Measurements from ENCODE around the gene BCL2L11. TPM values are rescaled to one million over a fixed set of nuclear protein-coding genes. Genes with fewer than 3 reads are reported as not detected.

The BCL2L11 gene
- total RNA-seq, 1 donor from 2014 or later, result 24.5 TPM

DNA sequence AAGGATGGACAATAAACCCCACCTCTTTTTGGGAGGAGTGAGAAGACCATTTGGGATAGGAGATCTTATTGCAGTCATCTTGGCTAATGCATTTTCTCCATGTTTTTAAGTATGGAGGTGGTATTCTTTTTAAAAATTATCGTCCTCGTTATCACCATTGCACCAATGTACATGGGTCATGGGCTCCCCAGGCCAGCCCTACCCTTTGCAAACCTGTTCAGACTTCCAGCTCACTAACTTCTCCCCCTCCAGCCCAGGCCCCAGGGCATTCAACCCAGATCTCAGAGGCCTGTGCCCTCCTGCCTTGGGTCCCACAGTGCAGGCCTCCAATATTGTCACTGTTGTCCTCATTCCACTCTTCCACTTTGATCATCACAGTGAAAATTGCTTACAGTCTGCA is 68.4 kb downstream of the BCL2L11 start:
- Mint-ChIP-seq H3K36me3 (no peaks in the 10 kb centered on the region), H3K4me3 (no peak overlapping the region), H3K27ac (no peak overlapping the region), H3K9me3 (no peaks in the 10 kb centered on the region), H3K27me3 (ENCODE audit: low read depth) (no peaks in the 10 kb centered on the region), H3K4me1 (peaks cover 2% of the 10 kb centered on the region)
- TF ChIP-seq, protein P1, sequence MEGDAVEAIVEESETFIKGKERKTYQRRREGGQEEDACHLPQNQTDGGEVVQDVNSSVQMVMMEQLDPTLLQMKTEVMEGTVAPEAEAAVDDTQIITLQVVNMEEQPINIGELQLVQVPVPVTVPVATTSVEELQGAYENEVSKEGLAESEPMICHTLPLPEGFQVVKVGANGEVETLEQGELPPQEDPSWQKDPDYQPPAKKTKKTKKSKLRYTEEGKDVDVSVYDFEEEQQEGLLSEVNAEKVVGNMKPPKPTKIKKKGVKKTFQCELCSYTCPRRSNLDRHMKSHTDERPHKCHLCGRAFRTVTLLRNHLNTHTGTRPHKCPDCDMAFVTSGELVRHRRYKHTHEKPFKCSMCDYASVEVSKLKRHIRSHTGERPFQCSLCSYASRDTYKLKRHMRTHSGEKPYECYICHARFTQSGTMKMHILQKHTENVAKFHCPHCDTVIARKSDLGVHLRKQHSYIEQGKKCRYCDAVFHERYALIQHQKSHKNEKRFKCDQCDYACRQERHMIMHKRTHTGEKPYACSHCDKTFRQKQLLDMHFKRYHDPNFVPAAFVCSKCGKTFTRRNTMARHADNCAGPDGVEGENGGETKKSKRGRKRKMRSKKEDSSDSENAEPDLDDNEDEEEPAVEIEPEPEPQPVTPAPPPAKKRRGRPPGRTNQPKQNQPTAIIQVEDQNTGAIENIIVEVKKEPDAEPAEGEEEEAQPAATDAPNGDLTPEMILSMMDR (IDR thresholded peaks at IDR 0.05; ENCODE audit: unreplicated experiment), result no peak
- DNase-seq (ENCODE audit: low spot score in 2 of 2, unreplicated experiment in 2 of 2), result no peak

DNA sequence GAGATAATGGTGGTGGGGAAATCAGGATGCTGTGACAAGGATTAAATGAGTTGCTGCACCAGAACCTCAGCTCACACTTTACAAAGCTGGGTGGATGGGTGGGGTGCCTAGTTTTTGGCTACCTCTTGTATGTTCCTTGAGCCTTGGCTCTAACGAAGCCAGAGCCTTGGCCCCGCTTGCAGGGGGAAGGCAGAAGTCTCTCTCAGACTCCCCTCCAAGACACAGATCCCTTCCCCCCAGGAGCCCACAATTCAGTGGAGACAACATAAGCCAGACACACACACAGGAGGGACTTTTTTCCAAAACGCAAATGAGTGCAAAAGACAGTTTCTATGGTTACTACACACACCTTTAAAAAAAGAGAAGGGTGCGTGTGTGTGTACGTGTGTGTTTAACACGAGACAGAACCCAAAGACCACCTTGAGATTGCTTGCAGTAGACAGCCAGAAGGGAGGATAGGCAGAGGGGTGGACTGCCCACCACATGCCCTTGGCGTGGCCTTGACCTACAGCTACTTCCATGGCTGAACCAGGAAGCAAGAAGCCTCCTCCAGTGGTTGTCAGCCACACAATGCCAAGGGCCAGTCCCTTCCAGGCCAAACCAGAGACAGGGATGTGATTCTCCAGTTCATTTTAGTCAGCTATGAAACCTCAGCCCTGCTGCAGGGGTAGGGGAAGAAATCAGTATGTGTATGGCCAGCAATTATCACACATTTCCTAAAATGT is 70.3 kb downstream of the BCL2L11 start:
- Mint-ChIP-seq H3K4me3 (no peak overlapping the region), H3K4me1 (peaks cover 2% of the 10 kb centered on the region), H3K27ac (no peak overlapping the region), H3K9me3 (no peaks in the 10 kb centered on the region), H3K36me3 (no peaks in the 10 kb centered on the region), H3K27me3 (ENCODE audit: low read depth) (no peaks in the 10 kb centered on the region)
- DNase-seq (ENCODE audit: low spot score in 2 of 2, unreplicated experiment in 2 of 2), result no peak
- TF ChIP-seq, protein P1 (IDR thresholded peaks at IDR 0.05; ENCODE audit: unreplicated experiment), result no peak

DNA sequence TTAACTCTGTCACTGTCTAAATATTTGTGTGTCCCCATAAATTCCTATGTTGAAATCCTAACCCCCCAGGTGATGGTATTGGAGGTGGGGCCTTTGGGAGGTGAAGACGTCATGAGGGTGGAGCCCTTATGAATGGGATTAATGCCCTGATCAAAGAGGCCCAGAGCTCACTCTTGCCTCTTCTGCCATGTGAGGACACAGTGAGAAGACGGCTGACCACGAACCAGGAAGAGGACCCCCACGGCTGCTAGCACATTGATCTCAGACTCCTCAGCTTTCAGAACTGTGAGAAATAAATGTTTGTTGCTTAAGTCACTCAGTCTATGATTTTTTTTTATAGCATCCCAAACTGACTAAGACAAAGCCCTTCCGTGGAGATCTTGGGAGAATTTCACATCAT is 71.2 kb downstream of the BCL2L11 start:
- Mint-ChIP-seq H3K27me3 (ENCODE audit: low read depth) (no peaks in the 10 kb centered on the region), H3K4me1 (peaks cover 2% of the 10 kb centered on the region), H3K36me3 (no peaks in the 10 kb centered on the region), H3K4me3 (no peak overlapping the region), H3K9me3 (no peaks in the 10 kb centered on the region), H3K27ac (no peak overlapping the region)
- TF ChIP-seq, protein P1 (IDR thresholded peaks at IDR 0.05; ENCODE audit: unreplicated experiment), result no peak
- no peak for DNase-seq (ENCODE audit: low spot score in 2 of 2, unreplicated experiment in 2 of 2)

DNA sequence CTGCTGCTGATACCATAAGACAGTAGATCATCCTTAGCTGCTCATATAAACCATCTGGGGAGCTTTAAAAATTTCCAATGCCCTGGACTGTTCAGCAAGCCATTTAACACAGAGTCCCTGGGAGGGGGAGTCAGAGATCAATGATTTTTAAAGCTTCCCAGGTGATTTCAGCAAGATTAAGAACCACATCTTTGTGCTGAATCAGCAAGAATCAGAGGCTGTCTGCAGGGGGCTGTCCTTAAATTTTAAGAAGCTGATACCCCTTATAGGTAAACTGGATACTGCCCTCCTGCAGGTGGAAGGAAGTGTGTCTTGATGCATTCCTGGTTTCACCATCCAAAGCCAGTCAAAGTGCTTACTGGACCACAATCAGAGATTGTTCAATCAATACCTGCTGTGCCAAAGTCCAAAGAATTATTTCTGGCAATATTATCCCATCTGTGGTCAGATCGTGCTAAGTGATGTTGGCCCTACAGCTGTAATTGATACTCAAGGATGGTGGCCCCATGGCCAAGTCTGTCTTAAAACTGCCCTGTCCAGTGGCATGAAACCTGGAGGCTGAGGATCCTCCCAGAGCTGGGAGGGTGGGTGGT is 72.2 kb downstream of the BCL2L11 start:
- peaks cover 2% of the 10 kb centered on the region for H3K4me1 Mint-ChIP-seq
- H3K4me3 Mint-ChIP-seq, result no peak overlapping the region
- no peak for DNase-seq (ENCODE audit: low spot score in 2 of 2, unreplicated experiment in 2 of 2)
- H3K27me3 Mint-ChIP-seq (ENCODE audit: low read depth), result no peaks in the 10 kb centered on the region
- TF ChIP-seq, protein P1 (IDR thresholded peaks at IDR 0.05; ENCODE audit: unreplicated experiment), result no peak
- H3K27ac Mint-ChIP-seq, result no peak overlapping the region
- H3K9me3 Mint-ChIP-seq, result no peaks in the 10 kb centered on the region
- H3K36me3 Mint-ChIP-seq, result no peaks in the 10 kb centered on the region

DNA sequence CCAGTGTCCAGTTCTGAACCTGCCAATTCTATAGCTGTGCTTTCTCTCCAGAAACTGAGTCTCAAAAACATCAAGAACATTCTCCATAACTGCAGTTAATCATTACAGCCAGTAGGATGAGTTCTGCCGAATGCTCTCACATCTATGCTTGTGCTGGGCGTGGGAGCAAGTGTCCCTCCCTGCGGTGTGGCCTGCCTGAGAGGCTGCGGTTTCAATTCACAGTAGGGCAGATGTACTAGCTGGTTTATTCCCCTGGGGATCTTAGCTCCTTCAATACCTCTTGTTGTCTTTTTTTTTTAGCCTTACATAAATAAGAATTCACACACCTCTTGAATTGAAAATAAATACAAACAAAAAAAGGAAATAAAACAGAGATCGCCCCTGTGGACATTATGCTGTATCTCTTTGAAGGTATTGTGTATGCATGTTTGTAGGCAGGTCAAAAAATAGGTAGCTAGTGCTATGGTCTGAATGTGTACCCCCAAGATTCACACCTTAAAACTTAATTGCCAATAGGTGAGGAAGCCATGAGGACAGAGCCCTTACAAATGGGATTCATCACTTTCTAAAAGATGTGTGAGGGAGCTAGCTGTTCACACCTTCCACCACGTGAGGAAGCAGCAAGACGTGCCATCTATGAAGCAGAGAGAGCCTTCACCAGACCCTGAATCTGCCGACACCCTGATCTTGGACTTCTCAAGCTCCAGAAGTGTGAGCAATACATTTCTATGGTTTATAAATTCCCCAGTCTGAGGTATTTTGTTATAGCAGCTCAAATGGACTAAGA is 74.3 kb downstream of the BCL2L11 start:
- no peak overlapping the region for H3K4me3 Mint-ChIP-seq
- no peaks in the 10 kb centered on the region for H3K36me3 Mint-ChIP-seq
- DNase-seq (ENCODE audit: low spot score in 2 of 2, unreplicated experiment in 2 of 2), result no peak
- H3K4me1 Mint-ChIP-seq, result no peaks in the 10 kb centered on the region
- TF ChIP-seq, protein P1 (IDR thresholded peaks at IDR 0.05; ENCODE audit: unreplicated experiment), result no peak
- no peaks in the 10 kb centered on the region for H3K9me3 Mint-ChIP-seq
- no peak overlapping the region for H3K27ac Mint-ChIP-seq
- no peaks in the 10 kb centered on the region for H3K27me3 Mint-ChIP-seq (ENCODE audit: low read depth)

Data from mesothelial cell of epicardium (in vitro differentiated cells).